ENCODE measurements around the gene C15orf62. TPM values are rescaled to one million over a fixed set of nuclear protein-coding genes. Genes with fewer than 3 reads are reported as not detected.

C15orf62 gene
- polyA plus RNA-seq, 1 of the 3 experiments (the other 2 are of a cell fraction): not detected

DNA sequence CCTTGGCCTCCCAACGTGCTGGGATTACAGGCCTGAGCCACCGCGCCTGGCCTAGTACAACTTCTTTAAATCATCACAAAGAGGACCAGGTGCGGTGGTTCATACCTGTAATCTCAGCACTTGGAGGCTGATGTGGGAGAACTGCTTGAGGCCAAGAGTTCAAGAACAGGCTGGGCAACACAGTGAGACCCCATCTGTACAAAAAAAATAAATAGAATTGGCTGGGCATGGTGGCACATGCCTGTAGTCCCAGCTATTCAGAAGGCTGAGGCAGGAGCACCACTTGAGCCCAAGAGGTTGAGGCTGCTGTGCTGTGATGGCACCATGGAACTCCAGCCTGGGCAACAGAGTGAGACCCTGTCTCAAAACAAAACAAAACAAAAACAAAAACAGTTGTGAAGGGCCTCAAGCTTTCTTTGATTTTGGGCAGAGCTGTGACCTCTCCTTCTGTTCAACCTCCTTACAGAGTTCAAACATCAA lies 20.6 kb upstream of the C15orf62 start:
- Histone ChIP-seq H3K9me3 (no peaks in the 10 kb centered on the region), H3F3A (replicated peaks; ENCODE audit: insufficient read depth) (peaks cover 6% of the 10 kb centered on the region), H3K9me2 (no peaks in the 10 kb centered on the region), H3K79me2 (ENCODE audit: insufficient read depth) (peaks cover 30% of the 10 kb centered on the region), H2AFZ (ENCODE audit: low read depth) (no peak overlapping the region), H3K4me3 (ENCODE audit: low read depth in 2 of 2, low read length in 1 of 2) (no peak overlapping the region), H3K9ac (no peak overlapping the region), H3K27ac (ENCODE audit: low read depth in 2 of 2, low read length in 1 of 2) (no peak overlapping the region), H3K27me3 (ENCODE audit: insufficient read depth) (no peaks in the 10 kb centered on the region), H3K4me1 (ENCODE audit: control insufficient read depth in 1 of 2, insufficient read depth in 2 of 2, low read depth in 1 of 2, low read length in 1 of 2) (peaks cover 0 to 4% of the 10 kb centered on the region in 2 experiments; a peak in 2 of 4 replicates), H3K4me2 (no peak overlapping the region), H4K20me1 (ENCODE audit: insufficient read depth) (no peaks in the 10 kb centered on the region), H3K36me3 (replicated peaks in 1 of 2; ENCODE audit: control insufficient read depth in 1 of 2, insufficient read depth in 2 of 2, low read length in 1 of 2) (peaks cover 20 to 26% of the 10 kb centered on the region in 2 experiments)
- CTCF ChIA-PET: interaction anchor here (1.1 to 20.8 kb wide), 2 partner anchors 28 to 109 kb away, joined by 3 to 555 read pairs; partner anchors contain the start of genes C15orf62 and GCHFR
- no peak for TF ChIP-seq NRF1 (IDR thresholded peaks at IDR 0.05; ENCODE audit: low read depth, low read length)
- no peak for TF ChIP-seq TAF1 (IDR thresholded peaks at IDR 0.05; ENCODE audit: borderline replicate concordance, low read depth, low read length)
- no peak for TF ChIP-seq EZH2phosphoT487 (IDR thresholded peaks at IDR 0.05; ENCODE audit: borderline replicate concordance, low read depth)
- no peak for TF ChIP-seq FOXJ3 (CRISPR knock-in tag; IDR thresholded peaks at IDR 0.05)
- no peak for TF ChIP-seq EP300 (IDR thresholded peaks at IDR 0.05; ENCODE audit: borderline replicate concordance in 1 of 2, low read depth in 1 of 2, low read length in 1 of 2)
- no peak for TF ChIP-seq RCOR1 (IDR thresholded peaks at IDR 0.05; ENCODE audit: low read length)
- TF ChIP-seq, protein P1, sequence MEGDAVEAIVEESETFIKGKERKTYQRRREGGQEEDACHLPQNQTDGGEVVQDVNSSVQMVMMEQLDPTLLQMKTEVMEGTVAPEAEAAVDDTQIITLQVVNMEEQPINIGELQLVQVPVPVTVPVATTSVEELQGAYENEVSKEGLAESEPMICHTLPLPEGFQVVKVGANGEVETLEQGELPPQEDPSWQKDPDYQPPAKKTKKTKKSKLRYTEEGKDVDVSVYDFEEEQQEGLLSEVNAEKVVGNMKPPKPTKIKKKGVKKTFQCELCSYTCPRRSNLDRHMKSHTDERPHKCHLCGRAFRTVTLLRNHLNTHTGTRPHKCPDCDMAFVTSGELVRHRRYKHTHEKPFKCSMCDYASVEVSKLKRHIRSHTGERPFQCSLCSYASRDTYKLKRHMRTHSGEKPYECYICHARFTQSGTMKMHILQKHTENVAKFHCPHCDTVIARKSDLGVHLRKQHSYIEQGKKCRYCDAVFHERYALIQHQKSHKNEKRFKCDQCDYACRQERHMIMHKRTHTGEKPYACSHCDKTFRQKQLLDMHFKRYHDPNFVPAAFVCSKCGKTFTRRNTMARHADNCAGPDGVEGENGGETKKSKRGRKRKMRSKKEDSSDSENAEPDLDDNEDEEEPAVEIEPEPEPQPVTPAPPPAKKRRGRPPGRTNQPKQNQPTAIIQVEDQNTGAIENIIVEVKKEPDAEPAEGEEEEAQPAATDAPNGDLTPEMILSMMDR (IDR thresholded peaks at IDR 0.05): no peak
- TF ChIP-seq GABPA (IDR thresholded peaks at IDR 0.05; ENCODE audit: low read depth): no peak
- POLR2A ChIA-PET: no interaction called here
- WGBS (ENCODE audit: low lambda C conversion rate): 94% methylated on average over 4 of the region's 4 CpGs
- DNase-seq: no peak

GRCh38 chr15:40750885-40751284 lies 18.9 kb upstream of the C15orf62 start:
- CTCF ChIA-PET: interaction anchor here (20.8 kb wide), 1 partner anchor 27 kb away, joined by 555 read pairs; the partner anchor contains the start of genes C15orf62 and GCHFR
- Histone ChIP-seq H3K4me2 (no peak overlapping the region), H3K36me3 (replicated peaks in 1 of 2; ENCODE audit: control insufficient read depth in 1 of 2, insufficient read depth in 2 of 2, low read length in 1 of 2) (peaks cover 14 to 19% of the 10 kb centered on the region in 2 experiments)
- TF ChIP-seq, protein P2, sequence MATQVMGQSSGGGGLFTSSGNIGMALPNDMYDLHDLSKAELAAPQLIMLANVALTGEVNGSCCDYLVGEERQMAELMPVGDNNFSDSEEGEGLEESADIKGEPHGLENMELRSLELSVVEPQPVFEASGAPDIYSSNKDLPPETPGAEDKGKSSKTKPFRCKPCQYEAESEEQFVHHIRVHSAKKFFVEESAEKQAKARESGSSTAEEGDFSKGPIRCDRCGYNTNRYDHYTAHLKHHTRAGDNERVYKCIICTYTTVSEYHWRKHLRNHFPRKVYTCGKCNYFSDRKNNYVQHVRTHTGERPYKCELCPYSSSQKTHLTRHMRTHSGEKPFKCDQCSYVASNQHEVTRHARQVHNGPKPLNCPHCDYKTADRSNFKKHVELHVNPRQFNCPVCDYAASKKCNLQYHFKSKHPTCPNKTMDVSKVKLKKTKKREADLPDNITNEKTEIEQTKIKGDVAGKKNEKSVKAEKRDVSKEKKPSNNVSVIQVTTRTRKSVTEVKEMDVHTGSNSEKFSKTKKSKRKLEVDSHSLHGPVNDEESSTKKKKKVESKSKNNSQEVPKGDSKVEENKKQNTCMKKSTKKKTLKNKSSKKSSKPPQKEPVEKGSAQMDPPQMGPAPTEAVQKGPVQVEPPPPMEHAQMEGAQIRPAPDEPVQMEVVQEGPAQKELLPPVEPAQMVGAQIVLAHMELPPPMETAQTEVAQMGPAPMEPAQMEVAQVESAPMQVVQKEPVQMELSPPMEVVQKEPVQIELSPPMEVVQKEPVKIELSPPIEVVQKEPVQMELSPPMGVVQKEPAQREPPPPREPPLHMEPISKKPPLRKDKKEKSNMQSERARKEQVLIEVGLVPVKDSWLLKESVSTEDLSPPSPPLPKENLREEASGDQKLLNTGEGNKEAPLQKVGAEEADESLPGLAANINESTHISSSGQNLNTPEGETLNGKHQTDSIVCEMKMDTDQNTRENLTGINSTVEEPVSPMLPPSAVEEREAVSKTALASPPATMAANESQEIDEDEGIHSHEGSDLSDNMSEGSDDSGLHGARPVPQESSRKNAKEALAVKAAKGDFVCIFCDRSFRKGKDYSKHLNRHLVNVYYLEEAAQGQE (IDR thresholded peaks at IDR 0.05; ENCODE audit: low read depth, low read length): no peak
- TF ChIP-seq NFIC (IDR thresholded peaks at IDR 0.05; ENCODE audit: borderline replicate concordance) (no peak), MXI1 (IDR thresholded peaks at IDR 0.05; ENCODE audit: low read depth, low read length) (no peak), EP300 (IDR thresholded peaks at IDR 0.05; ENCODE audit: borderline replicate concordance in 1 of 2, low read depth in 1 of 2, low read length in 1 of 2) (no peak), ELF1 (IDR thresholded peaks at IDR 0.05) (no peak), SMC3 (IDR thresholded peaks at IDR 0.05; ENCODE audit: low read depth, low read length) (no peak), RXRA (IDR thresholded peaks at IDR 0.05; ENCODE audit: borderline replicate concordance, low read depth) (no peak), FOSL2 (IDR thresholded peaks at IDR 0.05; ENCODE audit: borderline replicate concordance, low read depth) (no peak), RFX5 (IDR thresholded peaks at IDR 0.05; ENCODE audit: low read length) (no peak), NRF1 (IDR thresholded peaks at IDR 0.05; ENCODE audit: low read depth, low read length) (no peak), POLR2AphosphoS5 (IDR thresholded peaks at IDR 0.05; ENCODE audit: low read depth, low read length) (no peak), ZBTB33 (IDR thresholded peaks at IDR 0.05; ENCODE audit: borderline replicate concordance, low read depth) (no peak), FOXJ3 (CRISPR knock-in tag; IDR thresholded peaks at IDR 0.05) (no peak)

More at GRCh38 chr15:40750885-40751284, 18.9 kb upstream of the C15orf62 start:
- H3K27ac ChIP-seq (ENCODE audit: low read depth in 2 of 2, low read length in 1 of 2): no peak overlapping the region
- H3K4me3 ChIP-seq (ENCODE audit: low read depth in 2 of 2, low read length in 1 of 2): no peak overlapping the region
- H3K9ac ChIP-seq: no peak overlapping the region
- POLR2A ChIA-PET: no interaction called here
- peaks cover 37% of the 10 kb centered on the region for H3K79me2 ChIP-seq (ENCODE audit: insufficient read depth)
- peaks cover 6% of the 10 kb centered on the region for H3F3A ChIP-seq (replicated peaks; ENCODE audit: insufficient read depth)
- no peaks in the 10 kb centered on the region for H4K20me1 ChIP-seq (ENCODE audit: insufficient read depth)
- H3K9me3 ChIP-seq: no peaks in the 10 kb centered on the region
- H3K9me2 ChIP-seq: no peaks in the 10 kb centered on the region
- no peak overlapping the region for H2AFZ ChIP-seq (ENCODE audit: low read depth)
- no peak for DNase-seq
- no peaks in the 10 kb centered on the region for H3K27me3 ChIP-seq (ENCODE audit: insufficient read depth)
- 98% methylated on average over 4 of the region's 4 CpGs for WGBS (ENCODE audit: low lambda C conversion rate)
- H3K4me1 ChIP-seq (ENCODE audit: control insufficient read depth in 1 of 2, insufficient read depth in 2 of 2, low read depth in 1 of 2, low read length in 1 of 2): peaks cover 0 to 14% of the 10 kb centered on the region in 2 experiments; a peak in 2 of 4 replicates

All from SK-N-SH (cell line).